Endothelial cell of umbilical vein (primary cell): ENCODE measurements around the gene BZW1. TPM values are rescaled to one million over a fixed set of nuclear protein-coding genes. Genes with fewer than 3 reads are reported as not detected.

Source experiments
- BruUV-seq: library from RNA; stranded (reverse); fragments of 400-500 nt; replicated peaks from 2 replicates; lab custom pipeline; 2021; lab: Mats Ljungman, UMichigan
- CTCF ChIA-PET: fragments of 300-600, 350-600 bp; sonication (Branson Sonifier 250); formaldehyde crosslinking; loops from one replicate; lab custom pipeline; 2021; ENCODE audit warnings: antibody characterized with exemption, inconsistent platforms; lab: Charles Lee
- POLR2A ChIA-PET: fragments of 300-600, 350-600 bp; sonication (Branson Sonifier 250); formaldehyde crosslinking; loops from one replicate; lab custom pipeline; 2021; ENCODE audit warnings: antibody characterized with exemption, inconsistent platforms; lab: Charles Lee
- DNase-seq: peaks from one replicate; pipeline ENCODE4 v3.0.0-alpha.2; 2011; ENCODE audit warnings: low read depth, low spot score
- FAIRE-seq: peaks from 2 replicates; lab custom pipeline; 2011; peaks lifted over from hg19 to GRCh38; lab: Jason Lieb, UNC
- H2AFZ ChIP-seq: 2 replicates; pipeline ENCODE4 v1.6.0; 2012; ENCODE audit warnings: low read depth, low read length, control low read depth, inconsistent platforms
- H3K27ac ChIP-seq: 2 replicates; pipeline ENCODE4 v1.5.1; 2011; ENCODE audit warnings: low read depth, mild to moderate bottlenecking, control low read depth, low read length, moderate library complexity; ENCODE audit not compliant: insufficient read depth
- H3K27me3 ChIP-seq, 2 experiments: 2 replicates each; pipeline versions ENCODE4 v1.6.0 to v1.6.1; 2011; ENCODE audit warnings: low read length in 2 of 2, mixed read lengths in 1 of 2; ENCODE audit not compliant: control insufficient read depth in 2 of 2, insufficient read depth in 2 of 2
- H3K36me3 ChIP-seq, 2 experiments: 2 replicates in 1 of 2; 3 replicates in 1 of 2; pipeline ENCODE4 v1.5.1; 2011; ENCODE audit warnings: low read length in 2 of 2, mild to moderate bottlenecking in 1 of 2, moderate library complexity in 1 of 2; ENCODE audit not compliant: control insufficient read depth in 2 of 2, insufficient read depth in 2 of 2; ENCODE audit errors: extremely low read depth in 1 of 2
- H3K4me1 ChIP-seq: 3 replicates; pipeline ENCODE4 v1.5.1; 2011; ENCODE audit warnings: mild to moderate bottlenecking, low read length; ENCODE audit not compliant: control insufficient read depth, insufficient read depth; ENCODE audit errors: extremely low read depth
- H3K4me2 ChIP-seq: 2 replicates; pipeline ENCODE4 v1.6.1; 2011; ENCODE audit warnings: low read length, control low read depth, mixed read lengths; ENCODE audit not compliant: insufficient read depth
- H3K4me3 ChIP-seq, 3 experiments: fragments of 200-600 bp in 1 of 3; sonication (generic), shearing (Covaris generic) in 1 of 3; replicated peaks in 1 of 3; 2 replicates each; pipeline ENCODE4 v1.5.1; 2011 to 2016; ENCODE audit warnings: control low read depth in 3 of 3, low read length in 3 of 3, mild to moderate bottlenecking in 2 of 3, inconsistent platforms in 1 of 3, low read depth in 1 of 3, moderate library complexity in 1 of 3; ENCODE audit not compliant: insufficient read depth in 1 of 3
- H3K79me2 ChIP-seq: 2 replicates; pipeline ENCODE4 v1.6.0; 2012; ENCODE audit warnings: low read length, inconsistent platforms; ENCODE audit not compliant: control insufficient read depth, insufficient read depth
- H3K9ac ChIP-seq: replicated peaks from 2 replicates; pipeline ENCODE3; 2011; ENCODE audit warnings: low read length, control low read depth; ENCODE audit not compliant: insufficient read depth; ENCODE audit errors: extremely low read depth
- H3K9me1 ChIP-seq: replicated peaks from 3 replicates; pipeline ENCODE4 v1.6.0; 2011; ENCODE audit warnings: mild to moderate bottlenecking, low read length; ENCODE audit not compliant: control insufficient read depth, insufficient read depth; ENCODE audit errors: extremely low read depth
- H3K9me3 ChIP-seq: replicated peaks from 2 replicates; pipeline ENCODE4 v1.5.1; 2012; ENCODE audit warnings: low read length, inconsistent platforms; ENCODE audit not compliant: control insufficient read depth, insufficient read depth
- H4K20me1 ChIP-seq: replicated peaks from 2 replicates; pipeline ENCODE3; 2011; ENCODE audit warnings: mild to moderate bottlenecking, low read length; ENCODE audit not compliant: control insufficient read depth, insufficient read depth; ENCODE audit errors: extremely low read depth
- CTCF ChIP-seq, 2 donors: IDR thresholded peaks; 1 replicate in 1 of 2; 2 replicates in 1 of 2; pipeline ENCODE4 v1.5.1; 2011; ENCODE audit warnings: low read length in 2 of 2, mild to moderate bottlenecking in 2 of 2, moderate library complexity in 2 of 2, control low read depth in 1 of 2, inconsistent platforms in 1 of 2, low read depth in 1 of 2; ENCODE audit not compliant: insufficient read depth in 1 of 2; ENCODE audit errors: extremely low read depth in 1 of 2
- EZH2 ChIP-seq: IDR thresholded peaks from 2 replicates; pipeline ENCODE4 v1.6.1; 2012; ENCODE audit warnings: borderline replicate concordance, low read depth, mild to moderate bottlenecking, moderate library complexity, low read length, inconsistent platforms; ENCODE audit not compliant: severe bottlenecking
- FOS ChIP-seq: IDR thresholded peaks from 2 replicates; pipeline ENCODE4 v1.6.1; 2011; ENCODE audit warnings: mild to moderate bottlenecking, low read length, moderate library complexity, borderline replicate concordance; ENCODE audit not compliant: insufficient read depth
- GATA2 ChIP-seq: IDR thresholded peaks from 2 replicates; pipeline ENCODE4 v1.7.0; 2011; ENCODE audit warnings: low read depth, mild to moderate bottlenecking, moderate library complexity, mixed read lengths, low read length; ENCODE audit not compliant: insufficient read length, insufficient read depth
- JUN ChIP-seq: IDR thresholded peaks from 2 replicates; pipeline ENCODE4 v1.6.1; 2011; ENCODE audit warnings: borderline replicate concordance, low read depth; ENCODE audit not compliant: insufficient read length, insufficient read depth
- MAX ChIP-seq: IDR thresholded peaks from 2 replicates; pipeline ENCODE4 v1.6.1; 2011; ENCODE audit not compliant: insufficient read depth, insufficient read length
- MYC ChIP-seq: IDR thresholded peaks from one replicate; pipeline ENCODE4 v1.6.1; 2011; ENCODE audit warnings: mild to moderate bottlenecking, low read depth, low read length
- POLR2A ChIP-seq: IDR thresholded peaks from 2 replicates; pipeline ENCODE4 v1.6.1; 2012; ENCODE audit warnings: low read depth, mild to moderate bottlenecking, control low read depth, low read length
- POLR2AphosphoS5 ChIP-seq: IDR thresholded peaks from 2 replicates; pipeline ENCODE4 v1.6.1; 2012; ENCODE audit warnings: low read depth, mild to moderate bottlenecking, control low read depth, low read length, moderate library complexity; ENCODE audit not compliant: insufficient read depth
- dilution Hi-C: fragments of 300-500 bp; cut with MboI; formaldehyde crosslinking; loops from one replicate; pipeline ENCODE4 v1.15.0; 2019; ENCODE audit warnings: low sequenced_read_pairs; ENCODE audit not compliant: extremely low pct_ligation_motif_present
- intact Hi-C: fragments of 100-400 bp; cut with micrococcal nuclease; formaldehyde crosslinking; loops from one replicate; pipeline ENCODE4 v1.10.0; 2022
- polyA plus RNA-seq, 4 experiments: library from polyadenylated mRNA; depleted of rRNA in 3 of 4; stranded (reverse) in 3 of 4; unstranded in 1 of 4; fragments of >200 nt; gene quantifications; 2 replicates each; pipeline versions ENCODE4 v1.2.1 to v1.2.3, GENCODE V29; 2011 to 2012; ENCODE audit warnings: missing spikeins in 1 of 4
- total RNA-seq: library from RNA; stranded (reverse); gene quantifications from 2 replicates; pipeline ENCODE4 v1.2.3, GENCODE V29; 2021

The BZW1 gene
- total and polyA plus RNA-seq, 2 donors (not counting 3 experiments of a cell fraction or from before 2014, with no cell fraction given), result 174 to 353 TPM

- CTCF ChIA-PET, result interaction anchor here (1.4 kb wide), 2 partner anchors 28 to 33 kb away, joined by 3 read pairs; no protein-coding TSS in a partner anchor
- intact Hi-C loops, result no loop called here
These were observed 40.9 kb upstream of the BZW1 start for GRCh38 chr2:200770847-200771246.

More at GRCh38 chr2:200770847-200771246, 40.9 kb upstream of the BZW1 start:
- Histone ChIP-seq H3K9me1 (no peaks in the 10 kb centered on the region), H3K4me3 (no peak overlapping the region), H3K9ac (no peak overlapping the region), H4K20me1 (no peaks in the 10 kb centered on the region), H3K36me3 (no peaks in the 10 kb centered on the region), H2AFZ (no peak overlapping the region), H3K79me2 (no peaks in the 10 kb centered on the region), H3K27me3 (no peaks in the 10 kb centered on the region), H3K9me3 (no peaks in the 10 kb centered on the region), H3K27ac (no peak overlapping the region), H3K4me1 (peaks cover 5% of the 10 kb centered on the region), H3K4me2 (no peak overlapping the region)
- BruUV-seq, result no TSS peak
- dilution Hi-C loops, result no loop called here
- TF ChIP-seq POLR2A (no peak), MYC (no peak), JUN (no peak), GATA2 (no peak), POLR2AphosphoS5 (no peak), CTCF (IDR thresholded peaks at IDR 0.05; ENCODE audit: extremely low read depth in 1 of 2, insufficient read depth in 1 of 2, low read depth in 1 of 2, low read length in 2 of 2) (no peak), FOS (no peak), MAX (no peak), EZH2 (no peak)
- POLR2A ChIA-PET, result no interaction called here
- FAIRE-seq (no peak), DNase-seq (no peak)
